Activated naive CD4-positive, alpha-beta T cell (primary cell): ENCODE results near the gene NLN.

Experiments
- DNase-seq, 4 experiments: peaks; one replicate each; lab custom pipeline; 2025; lab: John Stamatoyannopoulos, UW

The NLN gene

DNA sequence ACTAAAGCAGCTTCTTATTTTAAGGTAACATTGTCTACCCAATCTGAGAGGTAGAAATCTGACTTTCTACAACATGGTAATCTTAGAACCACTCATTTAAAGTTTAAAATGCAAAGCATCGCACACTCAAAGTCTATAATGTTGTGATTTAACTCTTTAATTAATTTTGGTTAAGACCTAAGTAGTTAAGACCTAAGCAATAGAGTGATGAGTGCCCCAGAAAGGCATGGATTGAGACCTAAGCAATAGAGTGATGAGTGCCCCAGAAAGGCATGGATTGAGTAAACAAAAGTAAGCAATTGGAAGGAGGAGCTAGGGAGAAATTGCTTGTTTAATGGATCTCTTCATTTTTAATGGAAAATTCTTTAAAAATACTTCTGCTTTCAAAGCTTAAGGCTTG, 86.8 kb downstream of the NLN start:
- DNase-seq = no peak

DNA sequence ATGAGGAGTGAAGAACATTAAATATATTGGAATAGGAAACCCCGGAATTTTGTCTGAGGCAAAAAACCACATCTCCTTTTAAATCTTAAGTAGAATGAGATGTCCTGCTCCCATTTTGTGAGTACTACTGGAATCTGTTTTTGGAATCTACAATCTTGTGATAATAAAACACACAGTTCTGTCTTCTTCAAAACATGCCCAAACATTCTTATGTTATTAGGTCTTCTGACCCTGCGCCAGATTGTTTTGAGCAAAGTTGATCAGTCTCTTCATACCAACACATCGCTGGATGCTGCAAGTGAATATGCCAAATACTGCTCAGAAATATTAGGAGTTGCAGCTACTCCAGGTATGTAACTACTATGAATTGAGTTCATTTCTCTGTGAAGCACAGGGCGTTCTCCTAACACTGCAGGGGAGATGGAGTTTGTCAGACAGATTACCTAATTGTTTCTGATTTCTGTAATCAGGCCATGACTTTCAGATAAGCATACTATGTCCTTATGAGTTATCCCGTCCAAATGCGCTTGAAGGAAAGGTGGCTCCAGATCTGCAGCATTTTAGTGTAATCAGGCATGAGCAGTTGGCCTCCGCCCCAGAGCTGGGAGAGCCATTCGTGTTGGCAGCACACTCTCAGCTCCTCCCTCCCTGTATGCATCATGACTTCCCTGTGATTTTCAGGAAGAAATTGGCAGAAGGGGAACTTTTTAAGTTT, 88.0 kb downstream of the NLN start:
- DNase-seq = no peak

DNA sequence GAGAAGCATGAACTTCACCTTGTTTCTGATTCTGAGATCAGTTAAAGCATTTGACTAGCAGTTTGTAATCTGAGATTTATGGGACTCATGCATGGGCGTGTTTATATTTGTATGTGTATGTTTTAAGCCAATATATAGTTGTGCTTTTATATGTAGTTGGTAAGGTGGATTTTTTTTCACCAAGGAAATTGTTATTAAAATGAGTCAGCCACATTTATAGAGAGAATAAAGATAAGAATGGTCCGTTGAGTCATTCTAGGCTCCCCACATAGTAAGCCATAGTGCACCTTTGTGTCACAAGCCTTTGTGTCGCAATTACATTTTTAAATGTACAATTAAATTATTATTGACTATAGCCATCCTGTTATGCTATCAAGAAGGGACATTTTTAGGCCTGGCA, 89.0 kb downstream of the NLN start:
- no peak for DNase-seq

DNA sequence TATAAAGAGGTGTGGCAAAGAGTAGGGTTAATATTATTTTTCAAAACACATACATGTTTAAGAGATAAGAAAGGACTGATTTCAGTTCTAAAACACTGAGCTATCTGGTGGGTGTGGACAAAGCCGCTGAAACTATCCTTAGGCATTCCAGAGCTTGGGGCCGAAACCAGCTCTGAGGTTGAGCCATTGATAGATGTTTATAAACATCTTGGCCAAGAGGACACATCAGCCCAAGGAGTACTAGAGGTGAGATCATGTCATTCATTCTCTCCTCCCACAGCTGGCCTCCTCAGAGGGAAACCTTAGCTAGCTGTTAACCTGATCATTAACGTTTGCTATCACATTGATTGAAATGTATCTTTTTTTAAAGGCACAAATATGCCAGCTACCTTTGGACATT, 89.9 kb downstream of the NLN start:
- no peak for DNase-seq

DNA sequence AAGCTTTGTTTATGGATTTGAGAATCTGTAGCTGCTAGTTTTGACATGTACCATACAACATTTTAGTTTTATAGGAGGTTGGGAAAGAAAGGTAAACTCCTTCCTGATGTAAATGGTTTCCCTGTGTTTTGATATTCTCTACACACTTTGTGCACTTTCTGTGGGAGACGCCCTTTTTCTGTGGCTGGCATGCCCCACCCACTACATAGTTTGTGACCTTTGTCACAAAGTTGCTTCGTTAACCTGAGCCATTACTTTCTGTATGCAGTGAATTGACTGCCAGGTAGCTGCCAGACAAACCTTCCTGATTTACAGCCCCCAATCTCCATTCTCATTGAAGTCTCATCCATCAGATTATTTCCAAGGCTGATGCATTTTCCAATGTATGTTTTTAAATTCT, 90.6 kb downstream of the NLN start:
- DNase-seq = no peak

DNA sequence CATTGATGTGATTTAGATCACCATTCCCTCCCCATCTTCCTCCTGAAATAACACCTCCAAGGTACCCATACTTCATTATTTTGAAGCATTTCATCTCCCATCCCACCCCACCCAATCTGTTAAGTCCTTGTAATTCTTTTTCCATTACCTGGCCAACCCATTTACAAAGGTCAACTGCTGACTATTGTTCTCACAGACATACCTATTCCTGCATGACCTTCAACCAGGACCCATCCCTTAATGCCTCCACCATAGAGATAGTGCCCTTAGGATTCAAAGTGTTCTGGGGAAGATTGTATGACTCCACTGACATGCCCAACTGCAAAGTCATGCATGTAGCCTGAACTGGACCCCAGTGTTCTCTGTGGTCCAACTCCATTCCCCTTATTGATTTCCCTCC, 91.2 kb downstream of the NLN start:
- DNase-seq = no peak

DNA sequence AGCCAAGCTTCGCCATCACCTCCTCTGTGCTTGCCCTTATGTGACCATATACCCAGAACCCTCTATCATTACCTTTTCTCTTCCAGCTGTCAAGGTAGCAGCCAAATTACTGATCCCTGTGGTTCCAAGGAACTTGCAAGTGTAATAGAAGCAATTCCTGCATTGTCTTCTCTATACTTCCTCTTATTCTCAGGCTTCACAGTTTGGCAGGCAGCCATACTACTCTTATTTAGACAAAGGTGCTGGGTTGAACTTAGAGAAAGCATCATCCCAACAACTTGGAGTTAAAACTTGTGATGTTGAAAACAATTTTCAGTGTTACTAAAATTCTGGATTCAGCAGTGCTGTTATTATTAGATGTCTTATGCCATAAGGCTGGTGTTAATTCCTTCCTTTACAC, 93.2 kb downstream of the NLN start:
- DNase-seq = no peak

DNA sequence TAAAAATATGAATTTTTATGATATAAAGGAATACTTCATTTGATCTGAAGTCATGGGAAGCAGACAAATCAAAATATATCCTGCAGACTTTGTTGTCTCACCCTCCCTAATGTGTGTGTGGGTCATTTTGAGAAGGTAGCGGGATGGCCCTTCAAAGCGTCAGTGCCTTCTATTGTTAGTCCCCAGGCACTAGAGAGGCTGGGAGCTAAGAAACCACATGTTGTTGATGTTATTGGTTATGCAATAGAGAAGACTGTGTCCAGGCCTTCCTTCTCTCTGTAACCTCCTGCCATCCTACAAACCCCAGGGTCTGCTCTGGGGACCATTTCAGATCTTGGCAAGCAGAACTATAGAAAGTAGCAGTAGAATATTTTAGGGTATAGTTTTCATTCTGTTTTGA, 94.7 kb downstream of the NLN start:
- no peak for DNase-seq

DNA sequence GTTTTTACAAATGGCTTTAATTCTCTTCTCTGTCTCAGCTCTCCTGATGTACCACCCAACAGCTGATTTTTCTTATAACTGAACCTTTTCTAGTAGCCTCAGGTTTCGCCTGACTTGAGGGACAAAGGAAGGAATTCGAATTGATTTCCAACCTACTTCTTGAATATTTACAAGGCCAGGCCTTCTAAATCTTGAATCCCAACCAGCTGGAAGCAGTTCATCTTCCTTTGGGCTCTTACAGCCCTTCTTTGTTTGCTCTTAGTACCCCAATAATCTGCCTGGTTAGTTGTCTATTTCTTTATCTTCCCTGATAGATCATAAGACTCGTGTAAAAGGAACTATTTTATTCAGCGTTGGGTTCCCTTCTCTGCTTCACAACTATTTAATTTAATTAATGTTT, 95.9 kb downstream of the NLN start:
- DNase-seq = no peak

DNA sequence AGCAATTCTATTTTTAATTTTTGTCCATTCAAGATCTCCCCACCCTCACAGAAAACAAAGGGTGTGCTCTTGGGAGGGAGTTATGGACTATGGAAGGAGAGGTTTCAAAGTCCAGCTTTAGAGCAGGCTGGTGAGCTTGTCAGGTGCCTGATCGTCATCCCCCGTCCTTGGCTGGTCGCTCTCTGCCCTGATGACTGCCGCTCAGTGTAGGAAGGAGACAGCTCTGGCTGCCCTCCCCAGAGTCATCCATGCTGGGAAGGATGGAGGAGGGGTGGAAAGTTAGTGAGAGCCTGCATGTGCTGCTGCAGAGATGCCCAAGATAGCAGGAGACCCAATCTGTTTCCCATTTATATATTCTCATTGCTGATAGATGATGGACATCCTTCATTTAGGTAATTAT, 96.6 kb downstream of the NLN start:
- no peak for DNase-seq

DNA sequence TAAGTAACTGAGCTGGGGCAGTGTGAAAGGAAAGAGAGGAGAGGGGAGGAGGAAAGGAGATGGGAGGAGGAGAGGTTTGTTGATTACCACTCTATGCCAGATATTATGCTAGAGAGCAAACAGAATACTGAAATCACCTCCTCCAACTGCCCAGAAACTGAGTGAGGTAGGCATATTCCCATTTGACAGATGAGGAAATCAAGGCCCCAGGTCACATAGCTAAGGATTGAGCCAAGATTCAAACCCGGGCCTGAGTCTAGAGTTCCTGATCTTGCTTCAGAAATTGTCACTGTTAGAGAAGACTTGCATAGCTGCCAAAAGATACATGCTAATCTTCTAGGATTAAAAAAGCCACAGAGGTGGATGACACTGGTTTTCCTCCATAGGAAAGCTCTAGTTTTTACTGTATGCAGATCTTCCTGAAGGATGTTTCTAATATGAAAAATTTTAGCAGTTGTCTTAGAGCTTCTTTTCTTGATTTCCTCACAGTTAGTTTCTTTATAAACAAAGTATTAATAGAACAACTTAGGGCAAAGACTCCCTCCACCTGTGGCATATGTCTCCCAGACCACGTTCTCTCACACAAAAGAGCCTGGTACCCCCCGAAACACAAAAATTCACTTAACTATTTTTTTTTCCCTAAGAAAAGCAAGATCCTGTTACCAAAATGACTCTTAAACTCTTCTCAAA, 97.4 kb downstream of the NLN start:
- no peak for DNase-seq

DNA sequence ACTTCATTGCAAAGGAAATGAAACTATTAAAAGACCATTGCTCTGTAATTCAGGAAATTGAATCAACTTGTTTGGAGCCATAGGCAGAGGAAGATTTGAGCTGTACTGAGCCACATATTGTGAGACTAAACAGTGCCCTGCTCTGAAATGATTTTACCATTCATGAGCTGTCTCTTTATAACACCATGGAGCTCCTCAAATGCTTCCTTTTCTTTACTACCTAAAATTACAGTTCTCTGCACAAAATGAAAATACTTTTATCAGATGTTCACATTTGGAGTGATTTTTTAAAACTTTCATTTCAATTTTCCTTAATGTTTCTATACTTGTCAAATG, 97.9 kb downstream of the NLN start:
- DNase-seq = no peak

DNA sequence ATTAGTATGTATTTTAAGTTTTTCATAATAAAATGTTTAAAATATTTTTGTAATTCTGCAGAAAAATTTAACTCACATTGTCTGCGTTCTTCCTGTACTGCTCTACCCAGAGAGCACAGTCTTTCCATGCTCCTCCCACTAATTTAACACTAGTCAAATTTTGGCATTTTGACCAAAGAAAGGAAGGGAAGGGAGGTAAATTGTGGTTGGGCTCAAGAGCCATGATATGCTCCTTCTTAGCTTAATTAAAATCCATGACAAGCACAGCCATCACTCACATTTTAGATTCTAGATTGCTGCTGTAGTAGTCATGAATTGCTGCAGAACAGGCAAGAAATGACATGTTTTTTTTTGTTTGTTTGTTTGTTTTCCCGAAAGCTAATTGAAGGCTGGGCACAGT, 98.4 kb downstream of the NLN start:
- DNase-seq = no peak

DNA sequence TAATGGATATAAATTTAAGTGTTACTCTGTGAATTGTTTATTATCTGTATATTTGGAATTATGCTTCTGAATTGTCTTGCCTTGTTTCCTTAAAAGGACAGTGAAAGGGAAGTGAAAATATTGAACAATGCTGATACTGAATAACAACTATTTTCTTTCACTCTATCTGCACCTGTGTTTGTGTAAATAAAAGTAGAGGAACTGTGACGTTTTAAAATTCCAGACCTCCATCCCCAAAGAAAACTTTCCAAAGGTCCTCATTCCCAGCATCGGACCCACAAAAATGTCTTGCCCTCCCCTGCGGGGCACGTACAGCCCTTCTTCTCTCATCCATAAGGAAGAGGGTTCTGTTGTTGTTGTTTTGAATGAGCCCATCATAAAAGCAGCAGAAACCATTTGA, 100.0 kb downstream of the NLN start:
- no peak for DNase-seq

DNA sequence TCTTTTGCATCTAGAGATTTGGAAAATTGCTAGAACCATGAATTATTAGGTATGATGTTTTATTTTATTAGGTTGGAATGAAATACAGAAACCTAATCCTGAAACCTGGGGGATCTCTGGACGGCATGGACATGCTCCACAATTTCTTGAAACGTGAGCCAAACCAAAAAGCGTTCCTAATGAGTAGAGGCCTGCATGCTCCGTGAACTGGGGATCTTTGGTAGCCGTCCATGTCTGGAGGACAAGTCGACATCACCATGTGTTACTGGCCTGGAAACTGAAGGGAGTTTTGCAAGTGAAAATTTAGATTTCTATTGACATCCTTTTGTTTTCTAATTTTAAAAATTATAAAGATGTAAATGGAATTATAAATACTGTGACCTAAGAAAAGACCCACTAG, 100.7 kb downstream of the NLN start:
- DNase-seq = no peak

DNA sequence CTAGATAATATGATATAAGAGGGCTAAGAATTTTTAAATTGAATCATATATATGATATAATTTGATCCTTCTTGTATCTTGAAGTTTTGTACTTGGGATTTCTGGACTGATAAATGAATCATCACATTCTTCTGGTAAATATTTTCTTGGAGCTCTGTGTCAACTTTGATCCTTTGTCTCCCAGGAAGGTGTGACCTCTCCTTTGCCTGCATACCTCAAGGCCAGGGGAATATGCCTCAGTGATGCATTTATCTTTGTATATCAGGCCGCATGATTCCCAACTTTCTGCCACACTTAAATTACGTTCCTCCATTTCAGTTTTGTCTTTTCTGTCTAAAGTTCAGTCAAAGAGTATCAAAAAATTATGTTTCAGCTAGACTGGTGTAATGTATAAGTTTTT, 101.2 kb downstream of the NLN start:
- DNase-seq = no peak

DNA sequence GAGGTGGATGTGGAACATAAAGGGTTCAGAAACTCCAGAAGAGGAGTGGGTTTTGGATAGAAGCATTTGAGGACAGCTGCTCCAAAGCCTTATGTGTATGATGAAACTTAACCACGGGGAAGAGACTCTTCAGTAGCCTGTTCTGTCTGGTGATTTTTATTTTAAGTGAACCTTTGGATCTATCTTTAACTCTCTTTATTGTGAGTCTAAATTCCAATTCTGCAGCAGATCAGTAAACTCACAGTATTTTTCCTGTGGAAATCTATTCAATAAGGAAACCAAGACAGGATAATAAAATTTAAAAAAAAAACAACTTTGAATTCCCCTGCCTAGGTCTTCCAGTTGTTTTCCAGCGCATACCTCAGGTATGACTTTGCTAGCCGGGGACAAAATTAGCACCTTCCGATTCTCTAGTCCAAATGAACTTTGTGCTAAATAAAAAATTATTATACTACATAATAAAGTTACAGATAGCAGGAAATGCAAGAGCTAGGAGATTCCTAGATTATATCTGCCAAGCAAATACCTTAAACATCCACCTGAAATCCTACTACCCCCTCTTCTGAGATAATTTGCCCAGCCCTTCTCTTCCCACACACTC, 101.9 kb downstream of the NLN start:
- no peak for DNase-seq

DNA sequence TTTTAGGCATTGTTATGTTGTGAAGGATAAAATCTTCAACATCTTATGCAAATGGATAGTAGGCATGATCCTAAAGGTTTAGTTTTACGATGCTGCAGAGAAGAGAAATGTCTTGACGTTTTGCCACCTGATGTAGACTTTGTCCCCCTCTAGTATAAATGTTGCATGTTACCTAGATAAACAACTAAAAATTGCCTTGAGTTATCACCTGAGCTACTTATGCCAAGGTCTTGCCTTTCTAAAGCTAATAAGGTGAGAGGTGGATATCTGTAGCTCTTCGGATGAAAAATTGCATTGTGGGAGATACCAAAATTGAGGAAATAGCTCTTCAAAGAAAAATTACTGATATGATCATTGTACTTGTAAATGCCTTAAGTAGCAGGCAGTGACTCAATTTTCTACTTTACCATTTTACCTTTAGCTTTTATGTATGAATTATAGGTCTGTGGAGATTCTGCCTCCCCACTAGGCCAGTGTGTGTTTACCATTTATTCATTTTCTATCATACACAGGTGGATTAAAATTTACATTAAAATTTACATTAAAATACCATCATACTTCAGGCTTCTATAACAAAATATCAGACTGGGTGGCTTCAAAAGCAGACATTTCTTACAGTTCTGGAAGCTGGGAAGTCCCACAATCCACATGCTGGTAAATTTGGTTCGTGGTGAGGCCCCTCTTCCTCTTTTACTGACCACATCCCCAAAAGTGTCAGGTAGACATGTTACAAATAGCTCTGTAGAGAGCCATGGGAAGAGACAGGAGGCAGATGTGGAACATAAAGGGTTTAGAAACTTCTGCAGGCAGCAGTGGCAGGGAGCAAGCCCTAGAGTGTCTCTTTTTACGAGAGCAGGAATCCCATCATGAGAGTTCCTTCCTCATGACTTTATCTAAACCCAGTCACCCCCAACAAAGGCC, 103.7 kb downstream of the NLN start:
- no peak for DNase-seq

DNA sequence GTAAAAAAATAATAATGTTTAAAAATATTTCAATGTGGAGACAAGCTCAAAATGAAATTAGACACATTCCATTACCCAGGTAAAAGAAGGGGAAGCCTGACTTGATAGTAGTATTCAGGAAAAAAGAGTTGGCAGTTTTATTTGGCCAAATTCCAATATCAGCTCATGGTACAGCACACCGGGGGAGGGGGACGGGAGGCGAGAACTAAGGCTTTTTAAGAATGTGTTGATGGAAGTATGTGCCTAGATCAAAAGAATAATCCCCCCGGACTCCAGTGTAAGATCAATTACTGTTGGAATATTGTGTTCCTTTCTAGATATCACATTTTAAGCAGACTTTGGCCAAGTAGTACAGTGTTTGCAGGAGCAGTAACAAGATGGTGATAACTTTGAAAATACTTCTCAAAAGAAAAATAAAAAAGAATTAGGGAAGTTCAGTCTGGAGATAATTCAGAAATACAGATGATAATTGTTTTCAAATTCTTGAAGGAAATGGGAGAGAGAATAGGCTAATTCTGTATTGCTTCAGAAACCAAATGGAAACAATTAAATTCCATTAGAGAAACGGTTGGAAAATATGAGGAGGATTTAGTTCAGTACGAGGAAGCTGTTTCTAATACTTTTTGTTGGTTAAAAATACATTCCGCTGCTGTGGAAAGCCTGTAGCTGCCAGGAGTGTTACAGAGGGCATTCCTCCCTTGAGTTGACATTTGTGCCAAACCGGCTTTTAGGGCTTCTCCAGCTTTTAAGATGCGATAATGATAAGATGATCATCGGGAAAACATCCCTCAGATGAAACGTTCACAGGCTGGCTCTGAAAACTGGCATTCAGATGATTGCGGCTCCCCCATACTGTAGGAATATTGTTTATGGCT, 106.3 kb downstream of the NLN start:
- no peak for DNase-seq

DNA sequence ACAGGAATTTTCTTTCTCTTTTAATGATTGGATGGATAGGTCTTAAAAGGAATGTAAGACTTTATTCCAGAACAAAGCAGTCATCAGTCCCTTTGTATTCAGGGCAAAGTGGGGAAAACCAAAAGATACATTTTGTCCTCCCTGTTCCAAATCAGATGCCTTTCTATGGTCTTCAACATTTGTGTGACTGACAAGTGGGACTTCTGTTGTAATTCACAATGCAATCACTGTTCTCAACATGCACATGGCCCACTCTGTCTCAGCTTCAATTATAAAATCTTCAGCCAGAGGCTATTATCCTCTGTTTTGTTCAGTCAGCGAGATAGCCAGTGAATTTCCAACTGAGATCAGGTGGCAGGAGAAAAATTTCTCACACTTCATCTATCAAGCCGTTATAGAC, 108.9 kb downstream of the NLN start:
- no peak for DNase-seq

DNA sequence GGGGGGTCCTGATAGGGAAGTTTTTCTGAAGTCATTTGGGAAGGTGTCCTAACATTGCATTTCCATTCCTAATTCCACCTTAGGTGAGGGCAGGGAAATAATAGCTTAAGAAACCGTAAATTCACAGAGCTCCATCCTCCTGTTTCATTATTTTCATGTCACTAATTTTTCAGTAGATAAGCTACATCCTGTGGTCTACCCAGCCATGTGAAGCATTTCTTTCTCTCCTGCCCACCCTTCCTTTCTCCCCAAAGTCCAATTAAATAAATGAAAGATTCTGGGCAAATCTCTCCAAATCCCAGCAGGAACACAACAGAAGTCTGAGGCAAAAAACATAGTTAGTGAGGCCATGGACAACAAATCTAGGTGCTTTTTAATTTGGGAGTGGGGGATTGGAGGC, 109.3 kb downstream of the NLN start:
- DNase-seq = no peak

DNA sequence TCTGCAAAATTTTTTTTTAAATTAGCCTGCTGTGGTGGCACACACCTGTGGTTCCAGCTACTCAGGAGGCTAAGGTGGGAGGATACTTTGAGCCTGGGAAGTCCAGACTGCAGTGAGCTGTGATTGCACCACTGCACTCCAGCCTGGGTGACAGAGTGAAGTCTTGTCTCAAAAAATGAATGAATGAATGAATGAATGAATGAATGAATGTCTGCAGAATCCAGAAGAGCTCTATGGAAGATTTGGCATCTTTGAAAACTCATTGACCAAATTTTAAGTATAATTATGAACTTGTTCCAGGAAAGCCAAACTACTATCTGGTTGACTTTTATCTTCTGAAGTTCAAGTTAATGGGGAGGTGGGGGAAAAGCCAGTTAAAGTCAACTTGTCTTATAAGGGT, 110.1 kb downstream of the NLN start:
- no peak for DNase-seq
